WTC11 (cell line): ENCODE measurements around the gene PIEZO1.

Experiments
- CBFB ChIP-seq: sonication (generic); formaldehyde crosslinking; IDR thresholded peaks from 2 replicates; pipeline ENCODE4 v1.8.1; 2022; ENCODE audit warnings: mild to moderate bottlenecking, low read depth, missing genetic modification reagents
- CTCF ChIP-seq: fragments of 200-600 bp; IDR thresholded peaks from 2 replicates; pipeline ENCODE4 v1.8.0; 2022; ENCODE audit warnings: antibody characterized with exemption
- FOXP1 ChIP-seq: sonication (generic); formaldehyde crosslinking; IDR thresholded peaks from 2 replicates; pipeline ENCODE4 v1.8.0; 2022; ENCODE audit warnings: missing genetic modification reagents, mild to moderate bottlenecking, moderate library complexity, borderline replicate concordance
- IRF1 ChIP-seq: sonication (generic); formaldehyde crosslinking; IDR thresholded peaks from 2 replicates; pipeline ENCODE4 v1.8.0; 2023; ENCODE audit warnings: missing genetic modification reagents
- IRF2 ChIP-seq: sonication (generic); formaldehyde crosslinking; IDR thresholded peaks from 2 replicates; pipeline ENCODE4 v1.8.0; 2022; ENCODE audit warnings: low read depth, missing genetic modification reagents, borderline replicate concordance
- ZNF232 ChIP-seq: sonication (generic); formaldehyde crosslinking; IDR thresholded peaks from 2 replicates; pipeline ENCODE4 v1.8.0; 2022; ENCODE audit warnings: mild to moderate bottlenecking, missing genetic modification reagents

- no peak for TF ChIP-seq CTCF
- TF ChIP-seq IRF1 (CRISPR knock-in tag) = no peak
- TF ChIP-seq CBFB = no peak
- no peak for TF ChIP-seq IRF2
- TF ChIP-seq ZNF232 = no peak
- TF ChIP-seq FOXP1 = no peak
These were observed 6.8 kb downstream of the PIEZO1 start for GRCh38 chr16:88778271-88778525.
